Common myeloid progenitor, CD34-positive (primary cell): ENCODE data around the gene RFLNA.

Experiments used
- CTCF ChIA-PET: fragments of 350-600 bp; sonication (Branson Sonifier 250); formaldehyde crosslinking; loops from one replicate; lab custom pipeline; 2021; ENCODE audit warnings: antibody characterized with exemption; lab: Charles Lee
- POLR2A ChIA-PET: fragments of 350-600 bp; sonication (Branson Sonifier 250); formaldehyde crosslinking; loops from one replicate; lab custom pipeline; 2021; ENCODE audit warnings: antibody characterized with exemption; lab: Charles Lee
- DNase-seq, 3 donors: peaks; one replicate each; pipeline versions ENCODE4 v3.0.0 to v3.0.0-alpha.2; 2013
- H3K27ac ChIP-seq, 2 experiments: 1 replicate in 1 of 2; 2 replicates in 1 of 2; pipeline ENCODE4 v1.7.0; 2013; ENCODE audit warnings: inconsistent platforms in 2 of 2, low read length in 2 of 2, mild to moderate bottlenecking in 2 of 2, low read depth in 1 of 2, moderate library complexity in 1 of 2; ENCODE audit not compliant: severe bottlenecking in 2 of 2, insufficient read depth in 1 of 2, poor library complexity in 1 of 2
- H3K27me3 ChIP-seq, 5 experiments: replicated peaks in 2 of 5; 1 replicate in 3 of 5; 2 replicates in 2 of 5; pipeline versions ENCODE4 v1.6.1 to v1.7.0; 2013; ENCODE audit warnings: low read length in 4 of 5, mild to moderate bottlenecking in 2 of 5, moderate library complexity in 2 of 5, inconsistent platforms in 1 of 5; ENCODE audit not compliant: insufficient read depth in 5 of 5, control insufficient read depth in 4 of 5
- H3K36me3 ChIP-seq, 4 experiments: 1 replicate in 2 of 4; 2 replicates in 2 of 4; pipeline versions ENCODE4 v1.6.1 to v1.7.0; 2013; ENCODE audit warnings: low read length in 3 of 4, control low read depth in 1 of 4, mild to moderate bottlenecking in 1 of 4; ENCODE audit not compliant: control insufficient read depth in 4 of 4, insufficient read depth in 4 of 4
- H3K4me1 ChIP-seq, 4 experiments: 1 replicate in 3 of 4; 2 replicates in 1 of 4; pipeline versions ENCODE4 v1.6.1 to v1.7.1; 2013; ENCODE audit warnings: low read length in 3 of 4, mild to moderate bottlenecking in 3 of 4, control low read depth in 1 of 4, inconsistent platforms in 1 of 4, moderate library complexity in 1 of 4; ENCODE audit not compliant: control insufficient read depth in 4 of 4, insufficient read depth in 4 of 4; ENCODE audit errors: control extremely low read depth in 1 of 4
- H3K4me3 ChIP-seq, 7 experiments: 1 replicate in 4 of 7; 2 replicates in 3 of 7; pipeline versions ENCODE4 v1.5.1 to v1.7.0; 2013; ENCODE audit warnings: mild to moderate bottlenecking in 7 of 7, low read length in 6 of 7, moderate library complexity in 6 of 7, inconsistent platforms in 2 of 7, low read depth in 2 of 7, control low read depth in 1 of 7; ENCODE audit not compliant: insufficient read depth in 4 of 7, control insufficient read depth in 1 of 7; ENCODE audit errors: extremely low read depth in 1 of 7
- H3K9me3 ChIP-seq, 5 experiments: 1 replicate in 4 of 5; 2 replicates in 1 of 5; pipeline versions ENCODE4 v1.6.1 to v1.7.1; 2013; ENCODE audit warnings: low read length in 4 of 5, mild to moderate bottlenecking in 2 of 5, inconsistent platforms in 1 of 5, low read depth in 1 of 5, moderate library complexity in 1 of 5; ENCODE audit not compliant: control insufficient read depth in 4 of 5, insufficient read depth in 2 of 5; ENCODE audit errors: control extremely low read depth in 1 of 5
- WGBS: methylation state at CpG from one replicate; pipeline ENCODE4 v1.1.5; 2013; ENCODE audit not compliant: insufficient coverage; 5-methylcytosine and 5-hydroxymethylcytosine counted together

The RFLNA gene

DNA sequence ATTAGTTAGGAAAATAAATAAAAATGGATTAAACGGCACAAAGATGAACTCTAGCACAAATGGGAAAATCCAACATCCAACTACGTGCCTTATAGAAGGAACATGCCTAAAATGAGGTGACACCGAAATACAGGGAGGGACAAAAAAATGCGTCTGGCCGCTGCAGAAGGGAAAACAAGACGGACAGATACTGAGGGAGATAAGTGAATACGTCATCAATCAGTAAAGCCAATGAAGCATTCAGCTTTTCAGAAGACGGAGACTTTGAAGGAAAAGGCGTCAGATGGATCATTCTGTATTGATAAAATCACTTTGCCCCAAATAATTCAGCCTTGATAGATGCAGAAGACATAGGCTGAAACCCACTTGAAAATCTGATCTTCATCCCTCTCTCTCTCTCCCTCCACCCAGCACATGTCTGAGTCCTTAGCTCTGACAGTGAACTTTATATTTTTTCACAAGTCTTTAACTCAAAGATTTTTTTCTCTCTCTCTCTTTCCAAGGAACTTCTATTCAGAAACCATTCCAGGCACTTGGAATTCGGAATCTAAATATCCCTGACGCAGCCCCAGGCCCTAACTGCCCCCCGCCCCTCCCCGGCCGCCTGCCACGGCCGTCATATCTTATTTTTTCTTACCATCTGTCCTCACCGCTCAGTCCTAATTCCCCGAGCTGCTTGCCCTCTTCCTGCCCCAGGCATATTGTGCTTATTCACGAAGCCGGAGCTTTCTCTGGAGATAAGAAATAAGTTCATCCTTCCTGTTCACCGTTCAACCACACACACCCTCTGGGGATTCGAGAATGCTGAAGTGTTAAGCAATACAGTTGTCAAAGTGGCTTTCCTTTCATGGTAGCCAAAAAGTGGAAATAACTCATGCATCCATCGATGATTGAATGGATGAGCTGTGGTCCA, 35.5 kb upstream of the RFLNA start:
- 31% methylated on average over 21 of the region's 23 CpGs for whole genome bisulfite sequencing
- peaks cover 0 to 37% (median 13%) of the 10 kb centered on the region in 5 experiments for H3K27me3 ChIP-seq
- POLR2A ChIA-PET = no interaction called here

GRCh38 chr12:124261885-124262284, 33.0 kb upstream of the RFLNA start:
- Histone ChIP-seq H3K27me3 (peaks cover 0 to 30% (median 10%) of the 10 kb centered on the region in 5 experiments), H3K9me3 (peaks cover 0 to 2% (median 0%) of the 10 kb centered on the region in 5 experiments), H3K4me3 (no peak overlapping the region), H3K4me1 (peaks cover 3 to 9% (median 7%) of the 10 kb centered on the region in 4 experiments), H3K36me3 (no peaks in the 10 kb centered on the region), H3K27ac (no peak overlapping the region)
- DNase-seq = no peak
- WGBS = 97% methylated on average over 11 of the region's 12 CpGs
- ChIA-PET CTCF (no interaction called here), POLR2A (no interaction called here)

More for the DNA sequence above, 35.5 kb upstream of the RFLNA start:
- H3K27ac ChIP-seq = no peak overlapping the region
- CTCF ChIA-PET = no interaction called here
- H3K4me3 ChIP-seq = no peak overlapping the region
- no peaks in the 10 kb centered on the region for H3K36me3 ChIP-seq
- H3K4me1 ChIP-seq = peaks cover 0 to 3% (median 0%) of the 10 kb centered on the region in 4 experiments
- DNase-seq = peak; percentile 36 to 84 (median 78)
- H3K9me3 ChIP-seq = no peaks in the 10 kb centered on the region

DNA sequence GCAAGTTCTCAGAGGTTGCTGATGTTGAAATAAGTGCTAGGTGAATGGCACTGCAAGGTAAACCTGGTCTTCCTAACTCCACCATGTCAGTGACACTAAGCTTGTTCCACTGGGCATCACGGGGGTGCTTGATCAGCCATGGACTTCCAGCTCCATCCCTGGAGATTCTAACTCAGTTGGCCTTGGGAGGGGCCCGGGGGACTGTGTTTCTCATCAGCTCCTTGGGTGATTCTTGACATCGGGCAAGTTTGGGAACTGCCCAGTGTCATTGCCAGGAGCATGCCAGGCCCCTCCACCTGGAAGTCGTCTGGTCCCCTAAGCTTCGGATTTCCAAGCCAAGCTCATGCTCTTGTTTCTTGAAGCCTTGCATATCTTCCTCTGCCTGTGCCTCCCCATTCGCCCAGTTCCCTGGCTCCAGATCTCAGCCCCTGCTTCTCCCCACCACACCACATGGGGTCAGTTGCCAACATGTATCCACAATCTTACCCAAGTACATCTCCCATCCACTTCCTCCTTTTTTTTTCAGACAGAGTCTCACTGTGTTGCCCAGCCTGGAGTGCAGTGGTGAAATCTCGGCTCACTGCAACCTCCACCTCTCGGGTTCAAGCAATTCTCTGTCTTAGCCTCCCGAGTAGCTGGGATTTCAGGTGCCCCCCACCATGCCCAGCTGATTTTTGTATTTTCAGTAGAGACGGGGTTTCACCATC, 30.7 kb upstream of the RFLNA start:
- H3K4me1 ChIP-seq = peaks cover 3 to 9% (median 7%) of the 10 kb centered on the region in 4 experiments
- H3K4me3 ChIP-seq = no peak overlapping the region
- peaks cover 0 to 19% (median 3%) of the 10 kb centered on the region in 5 experiments for H3K27me3 ChIP-seq
- ChIA-PET POLR2A (interaction anchor here (1.0 kb wide), 1 partner anchor 20 kb away, joined by 4 read pairs; no protein-coding TSS in a partner anchor), CTCF (interaction anchor here (0.8 to 1.4 kb wide), 4 partner anchors 9 to 15 kb away, joined by 3 read pairs; no protein-coding TSS in a partner anchor)
- peaks cover 0 to 2% (median 0%) of the 10 kb centered on the region in 5 experiments for H3K9me3 ChIP-seq
- H3K36me3 ChIP-seq = no peaks in the 10 kb centered on the region
- over 99% methylated on average over 10 of the region's 10 CpGs for WGBS
- no peak for DNase-seq
- no peak overlapping the region for H3K27ac ChIP-seq

DNA sequence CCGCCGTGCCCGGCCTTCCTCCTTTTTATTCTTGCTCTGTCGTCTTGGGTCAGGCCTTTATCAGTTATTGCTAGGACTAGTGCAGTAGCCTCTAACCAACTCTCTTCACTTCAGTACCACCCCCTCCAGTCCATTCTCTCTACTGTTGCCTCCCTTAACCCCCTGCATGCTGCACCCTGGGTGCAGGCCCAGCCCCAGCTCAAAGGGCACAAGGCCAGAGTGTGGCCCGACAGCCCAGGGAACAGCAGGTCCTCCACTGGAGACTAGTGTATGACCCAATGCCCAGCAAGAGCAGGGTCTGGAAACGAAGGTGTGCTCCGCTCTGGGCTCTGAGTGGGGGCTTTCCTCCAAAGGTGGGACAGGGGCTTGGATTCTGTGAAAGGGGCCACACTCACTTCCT, 30.0 kb upstream of the RFLNA start:
- ChIA-PET POLR2A (no interaction called here), CTCF (interaction anchor here (1.3 kb wide), 1 partner anchor 9 kb away, joined by 3 read pairs; no protein-coding TSS in a partner anchor)
- Histone ChIP-seq H3K9me3 (peaks cover 0 to 2% (median 0%) of the 10 kb centered on the region in 5 experiments), H3K4me3 (no peak overlapping the region), H3K4me1 (peaks cover 3 to 9% (median 6%) of the 10 kb centered on the region in 4 experiments), H3K36me3 (no peaks in the 10 kb centered on the region), H3K27me3 (peaks cover 0 to 14% (median 2%) of the 10 kb centered on the region in 5 experiments), H3K27ac (no peak overlapping the region)
- no peak for DNase-seq
- WGBS = 99% methylated on average over 7 of the region's 7 CpGs

DNA sequence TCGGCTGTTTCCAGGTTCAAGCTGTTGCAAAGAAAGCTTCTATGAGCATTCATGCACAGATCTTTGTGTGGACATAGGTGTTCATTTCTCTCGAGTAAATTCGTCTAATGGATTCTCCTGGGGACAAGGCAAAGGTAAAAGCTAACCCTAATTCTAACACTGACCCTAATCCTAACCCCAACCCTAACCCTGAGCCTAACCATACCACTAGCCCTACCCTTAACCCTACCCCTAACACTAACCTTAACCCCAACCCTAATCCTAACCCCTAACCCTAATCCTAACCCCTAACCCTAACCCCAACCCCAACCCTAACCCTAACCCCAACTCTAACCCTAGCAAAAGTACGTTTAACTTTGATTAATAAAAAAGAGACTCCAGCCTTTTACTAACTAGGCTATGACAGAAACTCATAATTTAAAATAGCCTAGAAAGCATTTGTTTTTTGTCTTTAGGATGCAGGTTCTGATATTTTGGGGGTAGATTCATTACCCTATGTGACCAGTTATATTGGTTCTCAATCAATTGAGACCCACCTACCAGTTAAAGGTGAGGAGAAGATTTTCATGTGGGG, 27.6 kb upstream of the RFLNA start:
- CTCF ChIA-PET = interaction anchor here (1.3 to 1.5 kb wide), 2 partner anchors 20 to 108 kb away, joined by 3 read pairs; no protein-coding TSS in a partner anchor
- 90% methylated on average over 3 of the region's 4 CpGs for WGBS
- Histone ChIP-seq H3K36me3 (no peaks in the 10 kb centered on the region), H3K9me3 (peaks cover 0 to 2% (median 0%) of the 10 kb centered on the region in 5 experiments), H3K4me3 (no peak overlapping the region), H3K27ac (no peak overlapping the region), H3K27me3 (no peaks in the 10 kb centered on the region), H3K4me1 (peaks cover 3 to 9% (median 6%) of the 10 kb centered on the region in 4 experiments)
- no peak for DNase-seq
- POLR2A ChIA-PET = interaction anchor here (0.6 kb wide), 1 partner anchor 55 kb away, joined by 8 read pairs; no protein-coding TSS in a partner anchor

DNA sequence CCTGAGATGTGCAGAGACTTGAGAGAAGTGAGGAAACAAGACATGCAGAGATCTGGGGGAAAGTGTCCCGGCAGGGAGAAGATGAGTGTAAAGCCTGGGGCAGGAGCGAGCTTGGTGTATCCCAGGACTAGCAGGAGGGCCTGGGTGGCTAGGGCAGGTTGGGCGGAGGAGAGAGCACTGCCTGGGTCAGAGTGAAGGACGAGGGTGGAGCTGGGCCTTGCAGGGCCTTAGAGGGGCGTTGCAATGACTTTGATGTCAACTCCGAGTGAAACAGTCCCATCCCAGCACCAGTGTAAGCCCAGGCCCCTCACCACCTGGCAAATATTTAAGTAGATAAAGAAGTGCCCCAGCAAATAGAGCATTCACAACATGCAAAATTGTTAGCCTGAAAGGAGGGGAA, 24.2 kb upstream of the RFLNA start:
- WGBS = 100% methylated on average over 4 of the region's 6 CpGs

More for the DNA sequence above, 24.2 kb upstream of the RFLNA start:
- POLR2A ChIA-PET = no interaction called here
- peaks cover 0 to 2% (median 0%) of the 10 kb centered on the region in 5 experiments for H3K9me3 ChIP-seq
- DNase-seq = no peak
- H3K27me3 ChIP-seq = no peaks in the 10 kb centered on the region
- no peaks in the 10 kb centered on the region for H3K36me3 ChIP-seq
- H3K4me1 ChIP-seq = peaks cover 3 to 12% (median 8%) of the 10 kb centered on the region in 4 experiments
- no peak overlapping the region for H3K27ac ChIP-seq
- H3K4me3 ChIP-seq = no peak overlapping the region
- CTCF ChIA-PET = no interaction called here
